ENCODE data around the gene IFI27L2.
"Not testable (repeated sequence)": the region's sequence is repeated elsewhere in the genome, so short reads cannot be mapped to it uniquely, and the experiment has no call there.

IFI27L2 gene

GRCh38 chr14:94129111-94129757 is at the start of gene IFI27L2:
IFI27L2 (minus strand) TSS chr14:94129604; CDS start chr14:94129564, 40 bp downstream.
- DNase-seq = peak; percentile 95

- no peak for DNase-seq
Observed at GRCh38 chr14:94177806-94178205, 48.4 kb upstream of the IFI27L2 start.

- DNase-seq = no peak
Observed at GRCh38 chr14:94176808-94177207, 47.4 kb upstream of the IFI27L2 start.

GRCh38 chr14:94175747-94176146 is 46.3 kb upstream of the IFI27L2 start:
- no peak for DNase-seq

- peak; percentile 37 for DNase-seq
Observed at GRCh38 chr14:94175011-94175745, 45.8 kb upstream of the IFI27L2 start.

- DNase-seq = no peak
Observed at GRCh38 chr14:94174604-94175010, 45.2 kb upstream of the IFI27L2 start.

GRCh38 chr14:94173885-94174603 is 44.6 kb upstream of the IFI27L2 start, which contains the start of gene PPP4R4:
PPP4R4 (plus strand) TSS chr14:94174322; CDS start chr14:94174466, 144 bp downstream.
- DNase-seq = peak; percentile 95

GRCh38 chr14:94173471-94173884 is 44.1 kb upstream of the IFI27L2 start:
- no peak for DNase-seq

GRCh38 chr14:94172545-94172944 is 43.1 kb upstream of the IFI27L2 start:
- DNase-seq = no peak

GRCh38 chr14:94171208-94171607 is 41.8 kb upstream of the IFI27L2 start:
- DNase-seq = no peak

GRCh38 chr14:94170136-94170535 is 40.7 kb upstream of the IFI27L2 start:
- DNase-seq = no peak

GRCh38 chr14:94165744-94166143 is 36.3 kb upstream of the IFI27L2 start:
- DNase-seq = no peak

- DNase-seq = peak; percentile 86
Observed at GRCh38 chr14:94164685-94165431, 35.5 kb upstream of the IFI27L2 start.

- no peak for DNase-seq
Observed at GRCh38 chr14:94163796-94164195, 34.4 kb upstream of the IFI27L2 start.

- no peak for DNase-seq
Observed at GRCh38 chr14:94162466-94162865, 33.1 kb upstream of the IFI27L2 start.

- no peak for DNase-seq
Observed at GRCh38 chr14:94161981-94162380, 32.6 kb upstream of the IFI27L2 start.

GRCh38 chr14:94161058-94161457 is 31.7 kb upstream of the IFI27L2 start:
- no peak for DNase-seq

GRCh38 chr14:94158239-94158883 is 29.0 kb upstream of the IFI27L2 start:
- DNase-seq = no peak

- no peak for DNase-seq
Observed at GRCh38 chr14:94157197-94157596, 27.8 kb upstream of the IFI27L2 start.

- DNase-seq = not testable (repeated sequence)
Observed at GRCh38 chr14:94156143-94156542, 26.7 kb upstream of the IFI27L2 start.

GRCh38 chr14:94153750-94154342 is 24.4 kb upstream of the IFI27L2 start:
- DNase-seq = no peak

- no peak for DNase-seq
Observed at GRCh38 chr14:94152676-94153075, 23.3 kb upstream of the IFI27L2 start.

Data from NCI-H1694 treated with DMSO at 0.1 percent for 48 hours (cell line).